SKM-1 (cell line): ENCODE results near the gene FLT1.
A peak's percentile ranks its signal among the peaks of the same experiment; 100 is the strongest.

Experiments used
- DNase-seq: peaks from one replicate; lab custom pipeline; 2025; ENCODE audit not compliant: unreplicated experiment; lab: John Stamatoyannopoulos, UW

Gene FLT1

GRCh38 chr13:28434926-28435325 is 60.0 kb downstream of the FLT1 start:
- DNase-seq: no peak

GRCh38 chr13:28432816-28433560 is 61.9 kb downstream of the FLT1 start:
- DNase-seq: no peak

GRCh38 chr13:28429685-28430290 is 65.1 kb downstream of the FLT1 start:
- DNase-seq: no peak

GRCh38 chr13:28429096-28429495 is 65.8 kb downstream of the FLT1 start:
- no peak for DNase-seq

- no peak for DNase-seq
Measured at GRCh38 chr13:28426381-28426780, 68.5 kb downstream of the FLT1 start.

- no peak for DNase-seq
Measured at GRCh38 chr13:28425793-28426192, 69.1 kb downstream of the FLT1 start.

GRCh38 chr13:28424541-28424940 is 70.4 kb downstream of the FLT1 start:
- no peak for DNase-seq

GRCh38 chr13:28423010-28423409 is 71.9 kb downstream of the FLT1 start:
- peak; percentile 88 for DNase-seq

GRCh38 chr13:28421676-28422410 is 73.1 kb downstream of the FLT1 start:
- peak; percentile 38 for DNase-seq

GRCh38 chr13:28420704-28421103 is 74.2 kb downstream of the FLT1 start:
- no peak for DNase-seq

GRCh38 chr13:28415994-28416421 is 78.9 kb downstream of the FLT1 start:
- peak; percentile 62 for DNase-seq

GRCh38 chr13:28413999-28414398 is 80.9 kb downstream of the FLT1 start:
- DNase-seq: no peak

GRCh38 chr13:28412981-28413380 is 81.9 kb downstream of the FLT1 start:
- no peak for DNase-seq

- no peak for DNase-seq
Measured at GRCh38 chr13:28411831-28412353, 83.0 kb downstream of the FLT1 start.

GRCh38 chr13:28410096-28410495 is 84.8 kb downstream of the FLT1 start:
- DNase-seq: no peak

- no peak for DNase-seq
Measured at GRCh38 chr13:28409648-28410047, 85.3 kb downstream of the FLT1 start.

GRCh38 chr13:28408863-28409262 is 86.1 kb downstream of the FLT1 start:
- DNase-seq: no peak

- DNase-seq: peak; percentile 40
Measured at GRCh38 chr13:28408235-28408848, 86.6 kb downstream of the FLT1 start.

GRCh38 chr13:28406733-28407266 is 88.1 kb downstream of the FLT1 start:
- no peak for DNase-seq

- no peak for DNase-seq
Measured at GRCh38 chr13:28402057-28402381, 92.9 kb downstream of the FLT1 start.
